Dendritic cell treated with granulocyte-macrophage colony-stimulating factor and Interleukin-4, amounts not matched to agents 40 ng/mL and 50 ng/mL, for 4 days (primary cell): Measurements from ENCODE around the gene TBX20.
"Not testable (repeated sequence)": the region's sequence is repeated elsewhere in the genome, so short reads cannot be mapped to it uniquely, and the experiment has no call there.

Experiments used
- H3K27ac Mint-ChIP-seq: one replicate; pipeline ENCODE4 v1.8.0; 2022; ENCODE audit warnings: mild to moderate bottlenecking, mixed read lengths
- H3K27me3 Mint-ChIP-seq: one replicate; pipeline ENCODE4 v1.8.0; 2022; ENCODE audit warnings: mild to moderate bottlenecking, mixed read lengths
- H3K36me3 Mint-ChIP-seq: one replicate; pipeline ENCODE4 v1.8.0; 2022; ENCODE audit warnings: low read depth, mixed read lengths
- H3K4me1 Mint-ChIP-seq: one replicate; pipeline ENCODE4 v1.8.0; 2022; ENCODE audit warnings: low read depth, mixed read lengths
- H3K4me3 Mint-ChIP-seq: one replicate; pipeline ENCODE4 v1.8.0; 2022; ENCODE audit warnings: mild to moderate bottlenecking, moderate library complexity, mixed read lengths
- H3K9me3 Mint-ChIP-seq: one replicate; pipeline ENCODE4 v1.8.0; 2022; ENCODE audit warnings: mixed read lengths
- intact Hi-C: fragments of 100-400 bp; cut with micrococcal nuclease; formaldehyde crosslinking; loops from one replicate; pipeline ENCODE4 v1.15.0; 2022

TBX20 gene

GRCh38 chr7:35220176-35220575 is 33.7 kb downstream of the TBX20 start:
- intact Hi-C loops, H3K27me3 Mint-ChIP-seq, H3K4me3 Mint-ChIP-seq, H3K9me3 Mint-ChIP-seq, H3K4me1 Mint-ChIP-seq, H3K27ac Mint-ChIP-seq, H3K36me3 Mint-ChIP-seq: not testable (repeated sequence)

- intact Hi-C loops, H3K9me3 Mint-ChIP-seq, H3K4me3 Mint-ChIP-seq, H3K27me3 Mint-ChIP-seq, H3K4me1 Mint-ChIP-seq, H3K27ac Mint-ChIP-seq, H3K36me3 Mint-ChIP-seq: not testable (repeated sequence)
These were observed 37.9 kb downstream of the TBX20 start for GRCh38 chr7:35216033-35216432.

- H3K27me3 Mint-ChIP-seq, H3K36me3 Mint-ChIP-seq, H3K27ac Mint-ChIP-seq, intact Hi-C loops, H3K4me3 Mint-ChIP-seq, H3K4me1 Mint-ChIP-seq, H3K9me3 Mint-ChIP-seq: not testable (repeated sequence)
These were observed 38.8 kb downstream of the TBX20 start for GRCh38 chr7:35215063-35215462.

- not testable (repeated sequence) for H3K4me3 Mint-ChIP-seq, H3K27ac Mint-ChIP-seq, H3K9me3 Mint-ChIP-seq, H3K27me3 Mint-ChIP-seq, H3K4me1 Mint-ChIP-seq, H3K36me3 Mint-ChIP-seq
- intact Hi-C loops: loop anchor here (10.0 kb wide), 1 partner anchor 408 kb away; no protein-coding TSS in a partner anchor
These were observed 47.0 kb downstream of the TBX20 start for GRCh38 chr7:35206924-35207323.

GRCh38 chr7:35204850-35205249 is 49.0 kb downstream of the TBX20 start:
- not testable (repeated sequence) for H3K27ac Mint-ChIP-seq, H3K4me3 Mint-ChIP-seq, H3K36me3 Mint-ChIP-seq, H3K4me1 Mint-ChIP-seq, H3K9me3 Mint-ChIP-seq, H3K27me3 Mint-ChIP-seq
- intact Hi-C loops: loop anchor here (10.0 kb wide), 1 partner anchor 410 kb away; no protein-coding TSS in a partner anchor

- H3K27me3 Mint-ChIP-seq, H3K9me3 Mint-ChIP-seq, H3K4me1 Mint-ChIP-seq, H3K4me3 Mint-ChIP-seq, H3K36me3 Mint-ChIP-seq, H3K27ac Mint-ChIP-seq: not testable (repeated sequence)
- intact Hi-C loops: loop anchor here (10.0 kb wide), 1 partner anchor 411 kb away; no protein-coding TSS in a partner anchor
These were observed 49.9 kb downstream of the TBX20 start for GRCh38 chr7:35204031-35204430.

- intact Hi-C loops: loop anchor here (10.0 kb wide), 1 partner anchor 412 kb away; no protein-coding TSS in a partner anchor
- H3K4me1 Mint-ChIP-seq, H3K27ac Mint-ChIP-seq, H3K4me3 Mint-ChIP-seq, H3K9me3 Mint-ChIP-seq, H3K36me3 Mint-ChIP-seq, H3K27me3 Mint-ChIP-seq: not testable (repeated sequence)
These were observed 51.5 kb downstream of the TBX20 start for GRCh38 chr7:35202353-35202752.

- not testable (repeated sequence) for H3K27me3 Mint-ChIP-seq, H3K4me1 Mint-ChIP-seq, H3K9me3 Mint-ChIP-seq, H3K27ac Mint-ChIP-seq, H3K4me3 Mint-ChIP-seq, H3K36me3 Mint-ChIP-seq
- intact Hi-C loops: loop anchor here (10.0 kb wide), 1 partner anchor 415 kb away; no protein-coding TSS in a partner anchor
These were observed 53.7 kb downstream of the TBX20 start for GRCh38 chr7:35200170-35200569.

GRCh38 chr7:35198370-35199140 is 55.3 kb downstream of the TBX20 start:
- H3K36me3 Mint-ChIP-seq, intact Hi-C loops, H3K9me3 Mint-ChIP-seq, H3K27ac Mint-ChIP-seq, H3K4me3 Mint-ChIP-seq, H3K27me3 Mint-ChIP-seq, H3K4me1 Mint-ChIP-seq: not testable (repeated sequence)

GRCh38 chr7:35191571-35191970 is 62.3 kb downstream of the TBX20 start:
- H3K4me1 Mint-ChIP-seq, H3K36me3 Mint-ChIP-seq, H3K4me3 Mint-ChIP-seq, H3K27ac Mint-ChIP-seq, H3K9me3 Mint-ChIP-seq, intact Hi-C loops: not testable (repeated sequence)
- peaks cover 14% of the 10 kb centered on the region for H3K27me3 Mint-ChIP-seq

GRCh38 chr7:35190146-35190773 is 63.6 kb downstream of the TBX20 start:
- H3K27ac Mint-ChIP-seq, intact Hi-C loops, H3K36me3 Mint-ChIP-seq, H3K9me3 Mint-ChIP-seq, H3K4me3 Mint-ChIP-seq: not testable (repeated sequence)
- peaks cover 11% of the 10 kb centered on the region for H3K4me1 Mint-ChIP-seq
- H3K27me3 Mint-ChIP-seq: peaks cover 25% of the 10 kb centered on the region

GRCh38 chr7:35186751-35187150 is 67.1 kb downstream of the TBX20 start:
- H3K4me3 Mint-ChIP-seq, intact Hi-C loops, H3K36me3 Mint-ChIP-seq, H3K9me3 Mint-ChIP-seq, H3K27ac Mint-ChIP-seq: not testable (repeated sequence)
- Mint-ChIP-seq H3K27me3 (peaks cover 33% of the 10 kb centered on the region), H3K4me1 (peaks cover 11% of the 10 kb centered on the region)

GRCh38 chr7:35185908-35186731 is 67.8 kb downstream of the TBX20 start:
- Mint-ChIP-seq H3K27me3 (peaks cover 35% of the 10 kb centered on the region), H3K36me3 (no peaks in the 10 kb centered on the region), H3K27ac (no peak overlapping the region), H3K4me3 (no peak overlapping the region), H3K4me1 (peaks cover 11% of the 10 kb centered on the region), H3K9me3 (no peaks in the 10 kb centered on the region)
- intact Hi-C loops: no loop called here

GRCh38 chr7:35185578-35185907 is 68.4 kb downstream of the TBX20 start:
- intact Hi-C loops, H3K36me3 Mint-ChIP-seq, H3K4me3 Mint-ChIP-seq, H3K9me3 Mint-ChIP-seq, H3K27ac Mint-ChIP-seq: not testable (repeated sequence)
- Mint-ChIP-seq H3K27me3 (peaks cover 35% of the 10 kb centered on the region), H3K4me1 (peaks cover 11% of the 10 kb centered on the region)
